Natural killer cell (primary cell): ENCODE measurements around the gene FN3KRP. TPM values are rescaled to one million over a fixed set of nuclear protein-coding genes. Genes with fewer than 3 reads are reported as not detected.

ENCODE experiments used
- ATAC-seq, 3 donors: fragments of 150-1000 bp in 2 of 3; fragments of 200-7000 bp in 1 of 3; cut with Tn5 transposase; 1 replicate in 1 of 3; 2 replicates in 2 of 3; pipeline ENCODE4 v1.10.0; 2021; ENCODE audit warnings: mild to moderate bottlenecking in 2 of 3, moderate library complexity in 2 of 3
- DNase-seq, 2 donors: peaks; one replicate each; pipeline versions ENCODE4 v3.0.0 to v3.0.0-alpha.2; 2013 to 2021; ENCODE audit warnings: mixed read lengths in 1 of 2
- H3K27ac ChIP-seq: one replicate; pipeline ENCODE4 v1.5.1; 2013; ENCODE audit warnings: mild to moderate bottlenecking, low read length
- H3K27me3 ChIP-seq: one replicate; pipeline ENCODE4 v1.6.1; 2013; ENCODE audit warnings: low read length; ENCODE audit not compliant: control insufficient read depth, insufficient read depth
- H3K36me3 ChIP-seq: one replicate; pipeline ENCODE4 v1.6.1; 2013; ENCODE audit warnings: low read length; ENCODE audit not compliant: control insufficient read depth, insufficient read depth
- H3K4me1 ChIP-seq: one replicate; pipeline ENCODE4 v1.6.1; 2013; ENCODE audit warnings: low read length; ENCODE audit not compliant: control insufficient read depth, insufficient read depth
- H3K4me3 ChIP-seq: one replicate; pipeline ENCODE4 v1.5.1; 2013; ENCODE audit warnings: low read length
- H3K9me3 ChIP-seq: one replicate; pipeline ENCODE4 v1.6.1; 2013; ENCODE audit warnings: low read length; ENCODE audit not compliant: control insufficient read depth, insufficient read depth
- H3K27ac Mint-ChIP-seq, 2 donors: one replicate each; pipeline ENCODE4 v1.8.0; 2022; ENCODE audit warnings: mild to moderate bottlenecking in 2 of 2, mixed read lengths in 2 of 2, moderate library complexity in 1 of 2
- H3K27me3 Mint-ChIP-seq, 2 donors: one replicate each; pipeline ENCODE4 v1.8.0; 2022; ENCODE audit warnings: low read depth in 2 of 2, mixed read lengths in 2 of 2
- H3K36me3 Mint-ChIP-seq: one replicate; pipeline ENCODE4 v1.8.0; 2022; ENCODE audit warnings: mixed read lengths
- H3K4me1 Mint-ChIP-seq, 2 donors: one replicate each; pipeline ENCODE4 v1.8.0; 2022; ENCODE audit warnings: mixed read lengths in 2 of 2
- H3K4me3 Mint-ChIP-seq: one replicate; pipeline ENCODE4 v1.8.0; 2022; ENCODE audit warnings: mild to moderate bottlenecking, moderate library complexity, mixed read lengths
- H3K9me3 Mint-ChIP-seq, 2 donors: one replicate each; pipeline ENCODE4 v1.8.0; 2022; ENCODE audit warnings: mixed read lengths in 2 of 2
- CTCF ChIP-seq: fragments of 200-600 bp; IDR thresholded peaks from one replicate; pipeline ENCODE4 v1.8.0; 2022; ENCODE audit warnings: antibody characterized with exemption
- WGBS: methylation state at CpG from one replicate; pipeline ENCODE4 v1.1.7; 2013; ENCODE audit warnings: missing lambda C conversion rate; ENCODE audit not compliant: insufficient coverage; 5-methylcytosine and 5-hydroxymethylcytosine counted together
- intact Hi-C: fragments of 100-400 bp; cut with micrococcal nuclease; formaldehyde crosslinking; loops from one replicate; pipeline ENCODE4 v1.14.2; 2022
- total RNA-seq, 4 donors: library from RNA; stranded (reverse); fragments of 120-200 nt in 1 of 4; gene quantifications; one replicate each; pipeline versions ENCODE4 v1.2.3 to v1.2.4, GENCODE V29; 2013 to 2022

FN3KRP gene
- total RNA-seq, 3 donors from 2014 or later (not counting 1 experiment from before 2014, with no cell fraction given): 29.4 to 42.3 (median 32.0) TPM

GRCh38 chr17:82703036-82703745 lies 13.3 kb upstream of the FN3KRP start:
- Histone ChIP-seq H3K36me3 (no peaks in the 10 kb centered on the region), H3K4me1 (peaks cover 7% of the 10 kb centered on the region), H3K27me3 (no peaks in the 10 kb centered on the region), H3K27ac (no peak overlapping the region), H3K4me3 (no peak overlapping the region), H3K9me3 (no peaks in the 10 kb centered on the region)
- H3K4me1 Mint-ChIP-seq: peaks cover 0 to 5% of the 10 kb centered on the region in 2 donors
- H3K4me3 Mint-ChIP-seq: no peak overlapping the region
- TF ChIP-seq CTCF: no peak
- no peaks in the 10 kb centered on the region for H3K36me3 Mint-ChIP-seq
- WGBS: 87% methylated on average over 26 of the region's 26 CpGs
- no peaks in the 10 kb centered on the region for H3K9me3 Mint-ChIP-seq
- intact Hi-C loops: no loop called here
- DNase-seq (no peak), ATAC-seq (no peak)
- H3K27ac Mint-ChIP-seq: no peak overlapping the region
- H3K27me3 Mint-ChIP-seq: no peaks in the 10 kb centered on the region

GRCh38 chr17:82703935-82704865 lies 12.3 kb upstream of the FN3KRP start:
- no peaks in the 10 kb centered on the region for H3K9me3 ChIP-seq
- 88% methylated on average over 38 of the region's 38 CpGs for WGBS
- Mint-ChIP-seq H3K9me3 (no peaks in the 10 kb centered on the region), H3K4me1 (peaks cover 0 to 2% of the 10 kb centered on the region in 2 donors), H3K27me3 (no peaks in the 10 kb centered on the region), H3K4me3 (no peak overlapping the region), H3K27ac (no peak overlapping the region), H3K36me3 (no peaks in the 10 kb centered on the region)
- H3K4me1 ChIP-seq: peaks cover 5% of the 10 kb centered on the region
- H3K27ac ChIP-seq: no peak overlapping the region
- H3K4me3 ChIP-seq: no peak overlapping the region
- ATAC-seq (no peak), DNase-seq (no peak)
- H3K27me3 ChIP-seq: no peaks in the 10 kb centered on the region
- no peak for TF ChIP-seq CTCF
- H3K36me3 ChIP-seq: no peaks in the 10 kb centered on the region
- intact Hi-C loops: no loop called here

- WGBS: 89% methylated on average over 13 of the region's 13 CpGs
- no peaks in the 10 kb centered on the region for H3K27me3 Mint-ChIP-seq
- intact Hi-C loops: no loop called here
Observed at GRCh38 chr17:82704886-82705285, 11.6 kb upstream of the FN3KRP start.

More at GRCh38 chr17:82704886-82705285, 11.6 kb upstream of the FN3KRP start:
- ATAC-seq: no peak
- no peaks in the 10 kb centered on the region for H3K27me3 ChIP-seq
- H3K27ac Mint-ChIP-seq: no peak overlapping the region
- H3K36me3 ChIP-seq: no peaks in the 10 kb centered on the region
- no peak overlapping the region for H3K4me3 Mint-ChIP-seq
- H3K27ac ChIP-seq: no peak overlapping the region
- H3K36me3 Mint-ChIP-seq: no peaks in the 10 kb centered on the region
- H3K9me3 Mint-ChIP-seq: no peaks in the 10 kb centered on the region
- H3K4me3 ChIP-seq: no peak overlapping the region
- no peak for TF ChIP-seq CTCF
- no peak for DNase-seq
- no peaks in the 10 kb centered on the region for H3K9me3 ChIP-seq
- no peaks in the 10 kb centered on the region for H3K4me1 Mint-ChIP-seq
- H3K4me1 ChIP-seq: no peaks in the 10 kb centered on the region
